ENCODE data around the gene PLA2G6. TPM values are rescaled to one million over a fixed set of nuclear protein-coding genes. Genes with fewer than 3 reads are reported as not detected.

Gene PLA2G6
- total and polyA plus RNA-seq, 2 of the 4 experiments (the other 2 are of a cell fraction), result 6.1 to 10.3 TPM

DNA sequence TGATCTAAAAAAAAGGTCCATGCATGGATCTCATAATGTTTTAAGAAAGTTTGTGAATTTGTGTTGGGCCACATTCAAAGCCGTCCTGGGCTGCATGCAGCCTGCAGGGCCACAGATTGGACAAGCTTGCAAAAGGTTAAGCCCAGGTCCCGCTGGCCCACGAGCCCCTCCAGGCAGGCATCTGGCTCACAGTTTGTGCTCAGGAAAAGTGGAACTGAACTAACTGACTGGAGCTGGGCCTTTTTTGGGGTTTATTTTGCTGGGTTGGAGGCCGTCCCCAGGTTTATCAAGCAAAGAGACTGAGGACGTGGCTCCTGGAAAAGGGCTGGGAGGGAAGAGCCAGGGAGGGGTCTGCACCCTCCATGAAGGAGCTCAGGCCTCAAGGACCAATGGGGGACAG lies 39.0 kb downstream of the PLA2G6 start:
- Histone ChIP-seq H3K4me3 (ENCODE audit: insufficient read depth, low read depth, low read length) (no peak overlapping the region), H2BK5ac (ENCODE audit: low read depth, low read length, poor library complexity, severe bottlenecking) (no peak overlapping the region), H3K79me1 (ENCODE audit: low read depth in 1 of 2, low read length in 2 of 2) (no peaks in the 10 kb centered on the region), H3K36me3 (ENCODE audit: control insufficient read depth, insufficient read depth, low read length) (no peaks in the 10 kb centered on the region), H3K56ac (ENCODE audit: extremely low read depth, insufficient read depth, low read length) (no peak overlapping the region), H4K5ac (ENCODE audit: low read depth, low read length) (no peak overlapping the region), H2AFZ (replicated peaks; ENCODE audit: low read length, poor library complexity) (no peak overlapping the region), H2AK5ac (ENCODE audit: low read depth, low read length) (no peak overlapping the region), H3K9ac (ENCODE audit: low read depth, low read length) (no peak overlapping the region), H4K91ac (ENCODE audit: insufficient read depth, low read depth, low read length) (no peak overlapping the region), H2AK9ac (replicated peaks; ENCODE audit: low read depth, low read length, poor library complexity) (no peak overlapping the region), H3K9me1 (ENCODE audit: insufficient read depth, low read length) (peaks cover 10% of the 10 kb centered on the region; the same call in 1 of the 2 replicates), H4K20me1 (ENCODE audit: insufficient read depth, low read length) (no peaks in the 10 kb centered on the region), H3K4me2 (ENCODE audit: low read depth, low read length) (no peak overlapping the region), H3K14ac (replicated peaks; ENCODE audit: low read depth, low read length) (no peak overlapping the region), H4K8ac (ENCODE audit: low read depth in 2 of 2, low read length in 2 of 2) (no peak overlapping the region), H3K18ac (ENCODE audit: low read depth, low read length) (no peak overlapping the region), H2BK15ac (ENCODE audit: low read depth, low read length) (no peak overlapping the region), H3K9me3 (ENCODE audit: control insufficient read depth, insufficient read depth, low read length) (no peaks in the 10 kb centered on the region), H3K27ac (ENCODE audit: insufficient read depth, low read length) (no peak overlapping the region), H2BK120ac (ENCODE audit: low read depth, low read length) (no peak overlapping the region), H2BK20ac (ENCODE audit: low read depth, low read length) (no peak overlapping the region), H3K27me3 (ENCODE audit: control insufficient read depth, insufficient read depth, low read length) (no peaks in the 10 kb centered on the region), H3K4ac (ENCODE audit: low read depth, low read length) (no peak overlapping the region), H3K4me1 (ENCODE audit: control insufficient read depth, insufficient read depth, low read length) (peaks cover 5% of the 10 kb centered on the region), H3K23ac (ENCODE audit: low read depth, low read length) (no peak overlapping the region)
- TF ChIP-seq NFE2L2 (IDR thresholded peaks at IDR 0.05; ENCODE audit: low read depth, low read length), result no peak
- TF ChIP-seq USF2 (IDR thresholded peaks at IDR 0.05; ENCODE audit: low read depth, low read length), result no peak
- no peak for TF ChIP-seq CTCF (conservative IDR thresholded peaks at IDR 0.05; ENCODE audit: low read depth, low read length)
- no peak for TF ChIP-seq RAD21 (IDR thresholded peaks at IDR 0.05; ENCODE audit: low read length)
- TF ChIP-seq SMC3 (IDR thresholded peaks at IDR 0.05; ENCODE audit: low read depth, low read length), result no peak
- no peak for TF ChIP-seq CHD1 (IDR thresholded peaks at IDR 0.05; ENCODE audit: low read depth, low read length)
- no peak for TF ChIP-seq RCOR1 (IDR thresholded peaks at IDR 0.05; ENCODE audit: insufficient replicate concordance, low read length)
- no peak for TF ChIP-seq ELK1 (IDR thresholded peaks at IDR 0.05; ENCODE audit: borderline replicate concordance, low read depth, low read length)
- TF ChIP-seq BHLHE40 (IDR thresholded peaks at IDR 0.05; ENCODE audit: low read depth, low read length), result no peak
- TF ChIP-seq MXI1 (IDR thresholded peaks at IDR 0.05; ENCODE audit: borderline replicate concordance, low read depth, low read length), result no peak
- no peak for TF ChIP-seq MAZ (IDR thresholded peaks at IDR 0.05; ENCODE audit: borderline replicate concordance, low read depth, low read length)
- no peak for TF ChIP-seq RFX5 (IDR thresholded peaks at IDR 0.05; ENCODE audit: low read depth, low read length)
- no peak for TF ChIP-seq CEBPB (IDR thresholded peaks at IDR 0.05; ENCODE audit: low read depth, low read length)
- no peak for TF ChIP-seq FOS (IDR thresholded peaks at IDR 0.05; ENCODE audit: low read depth, low read length)
- TF ChIP-seq MAFK (IDR thresholded peaks at IDR 0.05; ENCODE audit: low read depth, low read length), result no peak
- no peak for TF ChIP-seq POLR2A (IDR thresholded peaks at IDR 0.05; ENCODE audit: low read depth, low read length)
- dilution Hi-C loops (cut with HindIII; ENCODE audit: low sequenced_read_pairs, unreplicated experiment) (no loop called here), intact Hi-C loops (cut with micrococcal nuclease) (no loop called here), in situ Hi-C loops (cut with MboI; ENCODE audit: low sequenced_read_pairs) (no loop called here)
- no TSS peak for BruUV-seq (replicated peaks)
- CTCF ChIA-PET, result no interaction called here
- ATAC-seq (ENCODE audit: low read depth) (no peak), DNase-seq (no peak)
- POLR2A ChIA-PET (ENCODE audit: unreplicated experiment), result no interaction called here
- WGBS, 2 experiments (ENCODE audit: extremely low coverage in 2 of 2, insufficient read length in 1 of 2), result 83% methylated on average over 2 of the region's 5 CpGs; no CpG with 5 or more reads in 1 of the 2 experiments

Data from IMR-90 (cell line).